A549 (cell line): Measurements from ENCODE around the gene PBXIP1. TPM values are rescaled to one million over a fixed set of nuclear protein-coding genes. Genes with fewer than 3 reads are reported as not detected.

Experiments
- HEYL ChIP-seq: fragments of 250-450 bp; sonication (Bioruptor Pico); IDR thresholded peaks from 2 replicates; pipeline ENCODE4 v1.8.0; 2021; ENCODE audit warnings: mild to moderate bottlenecking, moderate library complexity
- ZNF302 ChIP-seq: fragments of 250-450 bp; sonication (Bioruptor Pico); IDR thresholded peaks from 2 replicates; pipeline ENCODE4 v1.9.0; 2021; ENCODE audit warnings: inconsistent platforms, mild to moderate bottlenecking, moderate library complexity
- polyA plus RNA-seq, 4 experiments: library from polyadenylated mRNA; depleted of rRNA in 3 of 4; stranded (reverse); fragments of >200 nt; fragmentation: RNase III in 1 of 4; extraction: RNeasy Plus Mini Kit Qiagen cat#74134 plus additional on column Dnase treatment in 1 of 4; gene quantifications; 2 replicates in 3 of 4; 3 replicates in 1 of 4; pipeline ENCODE4 v1.2.3, GENCODE V29; 2011 to 2017
- small RNA-seq, 6 experiments: library from RNA; depleted of rRNA; stranded (forward); fragments of <200 nt; gene quantifications; one replicate each; pipeline ENCODE3, GENCODE V24; 2012
- TF ChIP-seq, protein P1 (sequence below): IDR thresholded peaks from 2 replicates; pipeline ENCODE4 v1.6.1; 2012
- TF ChIP-seq, protein P2 (sequence below): fragments of >200 bp; sonication (Bioruptor Twin); formaldehyde crosslinking; IDR thresholded peaks from 3 replicates; pipeline ENCODE4 v1.6.1; 2016

PBXIP1 gene
- polyA plus RNA-seq, 2 of the 4 experiments (the other 2 are of a cell fraction) = 15.0 to 20.8 TPM

- TF ChIP-seq, protein P1, sequence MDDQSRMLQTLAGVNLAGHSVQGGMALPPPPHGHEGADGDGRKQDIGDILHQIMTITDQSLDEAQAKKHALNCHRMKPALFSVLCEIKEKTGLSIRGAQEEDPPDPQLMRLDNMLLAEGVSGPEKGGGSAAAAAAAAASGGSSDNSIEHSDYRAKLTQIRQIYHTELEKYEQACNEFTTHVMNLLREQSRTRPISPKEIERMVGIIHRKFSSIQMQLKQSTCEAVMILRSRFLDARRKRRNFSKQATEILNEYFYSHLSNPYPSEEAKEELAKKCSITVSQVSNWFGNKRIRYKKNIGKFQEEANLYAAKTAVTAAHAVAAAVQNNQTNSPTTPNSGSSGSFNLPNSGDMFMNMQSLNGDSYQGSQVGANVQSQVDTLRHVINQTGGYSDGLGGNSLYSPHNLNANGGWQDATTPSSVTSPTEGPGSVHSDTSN = no peak
- no peak for TF ChIP-seq ZNF302 (CRISPR knock-in tag)
- TF ChIP-seq, protein P2, sequence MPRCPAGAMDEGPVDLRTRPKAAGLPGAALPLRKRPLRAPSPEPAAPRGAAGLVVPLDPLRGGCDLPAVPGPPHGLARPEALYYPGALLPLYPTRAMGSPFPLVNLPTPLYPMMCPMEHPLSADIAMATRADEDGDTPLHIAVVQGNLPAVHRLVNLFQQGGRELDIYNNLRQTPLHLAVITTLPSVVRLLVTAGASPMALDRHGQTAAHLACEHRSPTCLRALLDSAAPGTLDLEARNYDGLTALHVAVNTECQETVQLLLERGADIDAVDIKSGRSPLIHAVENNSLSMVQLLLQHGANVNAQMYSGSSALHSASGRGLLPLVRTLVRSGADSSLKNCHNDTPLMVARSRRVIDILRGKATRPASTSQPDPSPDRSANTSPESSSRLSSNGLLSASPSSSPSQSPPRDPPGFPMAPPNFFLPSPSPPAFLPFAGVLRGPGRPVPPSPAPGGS = no peak
- TF ChIP-seq HEYL (CRISPR knock-in tag) = no peak
These were observed 60.1 kb downstream of the PBXIP1 start (continued) for GRCh38 chr1:154895798-154896197.

Small RNA genes within 50 kb of the gene (small RNA-seq; reads per million reads assigned to genes)
- 0 reads per million in 6 experiments for gene MIR4258
- 0 reads per million in 6 experiments for gene RF00017

Other genes with a start within 250 kb of the PBXIP1 start
- gene KCNN3, start 85.8 kb downstream of the PBXIP1 start, polyA plus RNA-seq (2011; rRNA removed) = 0.03 and 0.08 TPM in 2 replicates
- gene KCNN3, start 85.8 kb downstream of the PBXIP1 start, polyA plus RNA-seq (2017; fragmentation: RNase III; extraction: RNeasy Plus Mini Kit Qiagen cat#74134 plus additional on column Dnase treatment) = 0.01 to 0.04 TPM in 2 of 3 replicates, not detected in the other
- gene PMVK, start 19.4 kb downstream of the PBXIP1 start, polyA plus RNA-seq (2011; rRNA removed) = 31.4 and 35.7 TPM in 2 replicates
- gene PMVK, start 19.4 kb downstream of the PBXIP1 start, polyA plus RNA-seq (2017; fragmentation: RNase III; extraction: RNeasy Plus Mini Kit Qiagen cat#74134 plus additional on column Dnase treatment) = 52.0 to 57.3 TPM (median 53.0 TPM) in 3 replicates
- 24.6 and 25.8 TPM in 2 replicates for gene PYGO2, start 5.7 kb upstream of the PBXIP1 start, polyA plus RNA-seq (2011; rRNA removed)
- gene PYGO2, start 5.7 kb upstream of the PBXIP1 start, polyA plus RNA-seq (2017; fragmentation: RNase III; extraction: RNeasy Plus Mini Kit Qiagen cat#74134 plus additional on column Dnase treatment) = 15.7 to 18.9 TPM (median 18.3 TPM) in 3 replicates
- 174 and 203 TPM in 2 replicates for gene SHC1, start 14.6 kb upstream of the PBXIP1 start, polyA plus RNA-seq (2011; rRNA removed)
- gene SHC1, start 14.6 kb upstream of the PBXIP1 start, polyA plus RNA-seq (2017; fragmentation: RNase III; extraction: RNeasy Plus Mini Kit Qiagen cat#74134 plus additional on column Dnase treatment) = 117 to 124 TPM (median 118 TPM) in 3 replicates
- gene CKS1B, start 18.6 kb upstream of the PBXIP1 start, polyA plus RNA-seq (2011; rRNA removed) = 725 and 787 TPM in 2 replicates
- gene CKS1B, start 18.6 kb upstream of the PBXIP1 start, polyA plus RNA-seq (2017; fragmentation: RNase III; extraction: RNeasy Plus Mini Kit Qiagen cat#74134 plus additional on column Dnase treatment) = 345 to 366 TPM (median 356 TPM) in 3 replicates
- gene FLAD1, start 27.2 kb upstream of the PBXIP1 start, polyA plus RNA-seq (2011; rRNA removed) = 43.5 and 57.1 TPM in 2 replicates
- 34.1 to 38.2 TPM (median 36.0 TPM) in 3 replicates for gene FLAD1, start 27.2 kb upstream of the PBXIP1 start, polyA plus RNA-seq (2017; fragmentation: RNase III; extraction: RNeasy Plus Mini Kit Qiagen cat#74134 plus additional on column Dnase treatment)
- gene LENEP, start 37.5 kb upstream of the PBXIP1 start, polyA plus RNA-seq (2011; rRNA removed) = 0.32 TPM in 1 of 2 replicates, not detected in the other
- gene LENEP, start 37.5 kb upstream of the PBXIP1 start, polyA plus RNA-seq (2017; fragmentation: RNase III; extraction: RNeasy Plus Mini Kit Qiagen cat#74134 plus additional on column Dnase treatment) = not detected in 3 replicates
- gene ZBTB7B, start 46.7 kb upstream of the PBXIP1 start, polyA plus RNA-seq (2011; rRNA removed) = 20.5 and 20.8 TPM in 2 replicates
- 24.7 to 30.7 TPM (median 29.0 TPM) in 3 replicates for gene ZBTB7B, start 46.7 kb upstream of the PBXIP1 start, polyA plus RNA-seq (2017; fragmentation: RNase III; extraction: RNeasy Plus Mini Kit Qiagen cat#74134 plus additional on column Dnase treatment)
- gene DCST2, start 77.7 kb upstream of the PBXIP1 start, polyA plus RNA-seq (2011; rRNA removed) = 1.0 and 1.5 TPM in 2 replicates
- gene DCST2, start 77.7 kb upstream of the PBXIP1 start, polyA plus RNA-seq (2017; fragmentation: RNase III; extraction: RNeasy Plus Mini Kit Qiagen cat#74134 plus additional on column Dnase treatment) = 0.23 to 0.46 TPM (median 0.43 TPM) in 3 replicates
- 0.06 TPM in 1 of 2 replicates, not detected in the other for gene DCST1, start 77.7 kb upstream of the PBXIP1 start, polyA plus RNA-seq (2011; rRNA removed)
- gene DCST1, start 77.7 kb upstream of the PBXIP1 start, polyA plus RNA-seq (2017; fragmentation: RNase III; extraction: RNeasy Plus Mini Kit Qiagen cat#74134 plus additional on column Dnase treatment) = not detected in 3 replicates
- gene ADAM15, start 95.2 kb upstream of the PBXIP1 start, polyA plus RNA-seq (2011; rRNA removed) = 25.6 and 33.6 TPM in 2 replicates
- gene ADAM15, start 95.2 kb upstream of the PBXIP1 start, polyA plus RNA-seq (2017; fragmentation: RNase III; extraction: RNeasy Plus Mini Kit Qiagen cat#74134 plus additional on column Dnase treatment) = 33.0 to 35.2 TPM (median 34.2 TPM) in 3 replicates
- gene EFNA4, start 107.6 kb upstream of the PBXIP1 start, polyA plus RNA-seq (2011; rRNA removed) = 3.1 and 4.9 TPM in 2 replicates
- gene EFNA4, start 107.6 kb upstream of the PBXIP1 start, polyA plus RNA-seq (2017; fragmentation: RNase III; extraction: RNeasy Plus Mini Kit Qiagen cat#74134 plus additional on column Dnase treatment) = 6.1 to 8.7 TPM (median 7.5 TPM) in 3 replicates
- 1.9 and 2.6 TPM in 2 replicates for gene EFNA3, start 122.7 kb upstream of the PBXIP1 start, polyA plus RNA-seq (2011; rRNA removed)
- gene EFNA3, start 122.7 kb upstream of the PBXIP1 start, polyA plus RNA-seq (2017; fragmentation: RNase III; extraction: RNeasy Plus Mini Kit Qiagen cat#74134 plus additional on column Dnase treatment) = 2.0 to 3.2 TPM (median 2.7 TPM) in 3 replicates
- 38.9 and 64.6 TPM in 2 replicates for gene EFNA1, start 171.8 kb upstream of the PBXIP1 start, polyA plus RNA-seq (2011; rRNA removed)
- gene EFNA1, start 171.8 kb upstream of the PBXIP1 start, polyA plus RNA-seq (2017; fragmentation: RNase III; extraction: RNeasy Plus Mini Kit Qiagen cat#74134 plus additional on column Dnase treatment) = 19.1 to 25.4 TPM (median 25.1 TPM) in 3 replicates
- 39.3 and 39.4 TPM in 2 replicates for gene SLC50A1, start 179.8 kb upstream of the PBXIP1 start, polyA plus RNA-seq (2011; rRNA removed)
- gene SLC50A1, start 179.8 kb upstream of the PBXIP1 start, polyA plus RNA-seq (2017; fragmentation: RNase III; extraction: RNeasy Plus Mini Kit Qiagen cat#74134 plus additional on column Dnase treatment) = 28.2 to 30.7 TPM (median 28.9 TPM) in 3 replicates
- 22.8 and 33.7 TPM in 2 replicates for gene DPM3, start 184.4 kb upstream of the PBXIP1 start, polyA plus RNA-seq (2011; rRNA removed)
- 67.5 to 83.0 TPM (median 80.3 TPM) in 3 replicates for gene DPM3, start 184.4 kb upstream of the PBXIP1 start, polyA plus RNA-seq (2017; fragmentation: RNase III; extraction: RNeasy Plus Mini Kit Qiagen cat#74134 plus additional on column Dnase treatment)
- gene KRTCAP2, start 217.2 kb upstream of the PBXIP1 start, polyA plus RNA-seq (2011; rRNA removed) = 154 and 227 TPM in 2 replicates
- gene KRTCAP2, start 217.2 kb upstream of the PBXIP1 start, polyA plus RNA-seq (2017; fragmentation: RNase III; extraction: RNeasy Plus Mini Kit Qiagen cat#74134 plus additional on column Dnase treatment) = 216 to 218 TPM (median 217 TPM) in 3 replicates
- gene TRIM46, start 217.8 kb upstream of the PBXIP1 start, polyA plus RNA-seq (2011; rRNA removed) = 1.1 and 1.5 TPM in 2 replicates
- gene TRIM46, start 217.8 kb upstream of the PBXIP1 start, polyA plus RNA-seq (2017; fragmentation: RNase III; extraction: RNeasy Plus Mini Kit Qiagen cat#74134 plus additional on column Dnase treatment) = 1.7 to 2.8 TPM (median 2.7 TPM) in 3 replicates